Measurements from ENCODE around the gene ATG101. TPM values are rescaled to one million over a fixed set of nuclear protein-coding genes. Genes with fewer than 3 reads are reported as not detected.

ATG101 gene
- total and polyA plus RNA-seq, 7 donors, result 25.1 to 154 (median 35.3) TPM

- Histone ChIP-seq H3K9me3 (no peaks in the 10 kb centered on the region), H3K27ac (no peak overlapping the region), H3K36me3 (ENCODE audit: insufficient read depth in 1 of 2, low read depth in 1 of 2) (no peaks in the 10 kb centered on the region), H3K4me3 (no peak overlapping the region), H3K27me3 (ENCODE audit: insufficient read depth in 3 of 3, low read length in 2 of 3) (no peaks in the 10 kb centered on the region), H3K4me1 (no peaks in the 10 kb centered on the region)
- intact Hi-C loops (cut with DNase I), result loop anchor here (5.0 kb wide), 2 partner anchors 114 to 119 kb away; partner anchors contain the start of gene TAMALIN (in 1 of the 2)
- peak in 1 of 4 donors; percentile 6 for ATAC-seq
- WGBS, 3 donors, result 62 to 63% (median 63%) methylated on average over 19 of the region's 19 CpGs
- no peak for TF ChIP-seq CTCF (IDR thresholded peaks at IDR 0.05)
- DNase-seq, result no peak
Observed at GRCh38 chr12:52120951-52121823, 51.4 kb downstream of the ATG101 start.

GRCh38 chr12:52121824-52122539 is 52.2 kb downstream of the ATG101 start:
- intact Hi-C loops (cut with DNase I), result loop anchor here (2.0 to 5.0 kb wide), 4 partner anchors 37 to 120 kb away; partner anchors contain the start of gene TAMALIN (in 1 of the 2)
- peak; percentile 71 for TF ChIP-seq CTCF (IDR thresholded peaks at IDR 0.05)
- DNase-seq (peak; percentile 59 to 82), ATAC-seq (peak; percentile 47 to 77 (median 70))
- H3K4me3 ChIP-seq, result no peak overlapping the region
- H3K27me3 ChIP-seq (ENCODE audit: insufficient read depth in 3 of 3, low read length in 2 of 3), result no peaks in the 10 kb centered on the region
- no peak overlapping the region for H3K27ac ChIP-seq
- 18 to 20% (median 20%) methylated on average over 18 of the region's 18 CpGs for WGBS, 3 donors
- H3K9me3 ChIP-seq, result no peaks in the 10 kb centered on the region
- H3K36me3 ChIP-seq (ENCODE audit: insufficient read depth in 1 of 2, low read depth in 1 of 2), result no peaks in the 10 kb centered on the region
- H3K4me1 ChIP-seq, result no peaks in the 10 kb centered on the region

- ATAC-seq, result no peak
- Histone ChIP-seq H3K4me3 (no peak overlapping the region), H3K9me3 (no peaks in the 10 kb centered on the region), H3K27ac (no peak overlapping the region), H3K27me3 (ENCODE audit: insufficient read depth in 3 of 3, low read length in 2 of 3) (no peaks in the 10 kb centered on the region), H3K36me3 (ENCODE audit: insufficient read depth in 1 of 2, low read depth in 1 of 2) (no peaks in the 10 kb centered on the region), H3K4me1 (no peaks in the 10 kb centered on the region)
- no peak for TF ChIP-seq CTCF (IDR thresholded peaks at IDR 0.05)
- no peak for DNase-seq
- intact Hi-C loops (cut with DNase I), result loop anchor here (2.0 to 5.0 kb wide), 4 partner anchors 38 to 120 kb away; partner anchors contain the start of gene TAMALIN (in 1 of the 2)
- WGBS, 3 donors, result 87 to 92% (median 88%) methylated on average over 4 of the region's 4 CpGs
Observed at GRCh38 chr12:52122540-52122871, 52.7 kb downstream of the ATG101 start.

GRCh38 chr12:52122904-52123303 is 53.1 kb downstream of the ATG101 start:
- no peaks in the 10 kb centered on the region for H3K4me1 ChIP-seq
- no peaks in the 10 kb centered on the region for H3K27me3 ChIP-seq (ENCODE audit: insufficient read depth in 3 of 3, low read length in 2 of 3)
- 89 to 97% (median 93%) methylated on average over 7 of the region's 7 CpGs for WGBS, 3 donors
- no peak overlapping the region for H3K27ac ChIP-seq
- H3K36me3 ChIP-seq (ENCODE audit: insufficient read depth in 1 of 2, low read depth in 1 of 2), result no peaks in the 10 kb centered on the region
- no peak for ATAC-seq
- no peaks in the 10 kb centered on the region for H3K9me3 ChIP-seq
- no peak for DNase-seq
- intact Hi-C loops (cut with DNase I), result loop anchor here (2.0 to 5.0 kb wide), 4 partner anchors 38 to 121 kb away; partner anchors contain the start of gene TAMALIN (in 1 of the 2)
- no peak for TF ChIP-seq CTCF (IDR thresholded peaks at IDR 0.05)
- H3K4me3 ChIP-seq, result no peak overlapping the region

Data from psoas muscle (tissue), 8 donors.